Upper lobe of left lung (tissue), 6 donors: Measurements from ENCODE around the gene TNFAIP8L1. TPM values are rescaled to one million over a fixed set of nuclear protein-coding genes. Genes with fewer than 3 reads are reported as not detected.

ENCODE experiments used
- ATAC-seq, 2 donors: fragments of 200-7000 bp; cut with Tn5 transposase; one replicate each; pipeline ENCODE4 v1.9.1; 2022; ENCODE audit warnings: mild to moderate bottlenecking in 2 of 2, moderate library complexity in 2 of 2; ENCODE audit not compliant: low FRiP score in 2 of 2
- DNase-seq, 2 donors: peaks; one replicate each; pipeline ENCODE4 v3.0.0-alpha.2; 2019 to 2020
- H3K27ac ChIP-seq, 4 donors: fragments of 200-600 bp; sonication (generic); one replicate each; pipeline ENCODE4 v1.5.1; 2016 to 2019
- H3K27me3 ChIP-seq, 4 donors: fragments of 200-600 bp; sonication (generic); one replicate each; pipeline ENCODE4 v1.5.1; 2017 to 2019
- H3K36me3 ChIP-seq, 4 donors: fragments of 200-600 bp; sonication (generic); one replicate each; pipeline ENCODE4 v1.5.1; 2016 to 2019
- H3K4me1 ChIP-seq, 4 donors: fragments of 200-600 bp; sonication (generic); one replicate each; pipeline ENCODE4 v1.5.1; 2018 to 2019
- H3K4me3 ChIP-seq, 4 donors: fragments of 200-600 bp; sonication (generic); one replicate each; pipeline ENCODE4 v1.5.1; 2017 to 2019; ENCODE audit warnings: mild to moderate bottlenecking in 2 of 4, moderate library complexity in 1 of 4
- H3K9me3 ChIP-seq, 4 donors: fragments of 200-600 bp; sonication (generic); one replicate each; pipeline ENCODE4 v1.5.1; 2018 to 2019
- CTCF ChIP-seq, 6 experiments: fragments of 450-650 bp in 4 of 6; fragments of 200-600 bp in 2 of 6; sonication (generic) in 2 of 6; IDR thresholded peaks; one replicate each; pipeline ENCODE4 v1.5.1; 2016 to 2019; ENCODE audit warnings: antibody characterized with exemption in 6 of 6
- EP300 ChIP-seq, 4 donors: sonication (generic); formaldehyde crosslinking; IDR thresholded peaks; one replicate each; pipeline ENCODE4 v1.5.1; 2017; ENCODE audit warnings: antibody characterized with exemption in 4 of 4, control low read depth in 2 of 4
- POLR2A ChIP-seq, 4 donors: fragments of 450-650 bp; IDR thresholded peaks; one replicate each; pipeline ENCODE4 v1.5.1; 2016 to 2017; ENCODE audit warnings: antibody characterized with exemption in 4 of 4, mild to moderate bottlenecking in 2 of 4
- POLR2AphosphoS5 ChIP-seq, 2 donors: sonication (generic); formaldehyde crosslinking; IDR thresholded peaks; one replicate each; pipeline ENCODE4 v1.5.1; 2017; ENCODE audit warnings: antibody characterized with exemption in 2 of 2
- WGBS, 2 donors: methylation state at CpG; one replicate each; pipeline ENCODE4 v1.1.5; 2017 to 2018; 5-methylcytosine and 5-hydroxymethylcytosine counted together
- total RNA-seq, 6 donors: library from RNA; depleted of rRNA in 4 of 6; stranded (reverse); fragments of >200 nt in 4 of 6; gene quantifications; one replicate each; pipeline versions ENCODE4 v1.1.0 to v1.2.1, GENCODE V29; 2016 to 2021
- donor health status: DM: no; HTN: no; CAD: no; lungs with moderate emphysema.
- donor health status: DM: no; HTN: yes; CAD: no; lungs with severe emphysema.

Gene TNFAIP8L1
- total RNA-seq, 6 donors from 2014 or later: 4.4 to 17.5 (median 11.4) TPM

- H3K9me3 ChIP-seq: no peaks in the 10 kb centered on the region
- peak overlapping the region in 2 of 4 donors; percentile 24 to 48 for H3K27ac ChIP-seq
- 80 to 81% methylated on average over 7 to 8 of the region's 8 CpGs for WGBS, 2 donors
- peaks cover 4 to 40% (median 8%) of the 10 kb centered on the region in 4 donors for H3K4me1 ChIP-seq
- TF ChIP-seq EP300 (IDR thresholded peaks at IDR 0.05) (no peak), POLR2A (IDR thresholded peaks at IDR 0.05) (no peak), CTCF (IDR thresholded peaks at IDR 0.05) (no peak), POLR2AphosphoS5 (IDR thresholded peaks at IDR 0.05) (no peak)
- H3K4me3 ChIP-seq: no peak overlapping the region
- H3K36me3 ChIP-seq: peaks cover 36 to 95% (median 79%) of the 10 kb centered on the region in 4 donors
- ATAC-seq (no peak), DNase-seq (peak in 1 of 2 donors; percentile 61)
- no peaks in the 10 kb centered on the region for H3K27me3 ChIP-seq
Measured at GRCh38 chr19:4701557-4701956, 62.2 kb downstream of the TNFAIP8L1 start.

GRCh38 chr19:4702764-4703163 is 63.4 kb downstream of the TNFAIP8L1 start:
- TF ChIP-seq POLR2AphosphoS5 (IDR thresholded peaks at IDR 0.05): no peak
- no peak for TF ChIP-seq CTCF (IDR thresholded peaks at IDR 0.05)
- no peak for TF ChIP-seq EP300 (IDR thresholded peaks at IDR 0.05)
- TF ChIP-seq POLR2A (IDR thresholded peaks at IDR 0.05): no peak
- peaks cover 30 to 89% (median 68%) of the 10 kb centered on the region in 4 donors for H3K36me3 ChIP-seq
- peak overlapping the region in 2 of 4 donors; percentile 19 to 43 for H3K27ac ChIP-seq
- no peaks in the 10 kb centered on the region for H3K9me3 ChIP-seq
- peaks cover 8 to 42% (median 15%) of the 10 kb centered on the region in 4 donors for H3K4me1 ChIP-seq
- WGBS, 2 donors: 91 to 92% methylated on average over 9 of the region's 11 CpGs
- H3K27me3 ChIP-seq: no peaks in the 10 kb centered on the region
- DNase-seq (no peak), ATAC-seq (no peak)
- H3K4me3 ChIP-seq: no peak overlapping the region

GRCh38 chr19:4703671-4704316 is 64.5 kb downstream of the TNFAIP8L1 start:
- H3K27ac ChIP-seq: peak overlapping the region; percentile 18 to 83 (median 63)
- peaks cover 16 to 44% (median 19%) of the 10 kb centered on the region in 4 donors for H3K4me1 ChIP-seq
- no peaks in the 10 kb centered on the region for H3K9me3 ChIP-seq
- peaks cover 30 to 79% (median 58%) of the 10 kb centered on the region in 4 donors for H3K36me3 ChIP-seq
- WGBS, 2 donors: 94 to 95% methylated on average over 14 to 25 of the region's 28 CpGs
- TF ChIP-seq POLR2A (IDR thresholded peaks at IDR 0.05) (no peak), EP300 (IDR thresholded peaks at IDR 0.05) (no peak), POLR2AphosphoS5 (IDR thresholded peaks at IDR 0.05) (no peak), CTCF (IDR thresholded peaks at IDR 0.05) (no peak)
- DNase-seq: peak in 1 of 2 donors; percentile 72
- H3K4me3 ChIP-seq: no peak overlapping the region
- ATAC-seq: no peak
- no peaks in the 10 kb centered on the region for H3K27me3 ChIP-seq

- peak; percentile 14 to 68 for ATAC-seq
- 74 to 79% methylated on average over 3 to 9 of the region's 9 CpGs for WGBS, 2 donors
- Histone ChIP-seq H3K9me3 (no peaks in the 10 kb centered on the region), H3K36me3 (peaks cover 30 to 79% (median 55%) of the 10 kb centered on the region in 4 donors), H3K4me3 (no peak overlapping the region), H3K27ac (peak overlapping the region; percentile 18 to 83 (median 63)), H3K4me1 (peaks cover 16 to 49% (median 20%) of the 10 kb centered on the region in 4 donors), H3K27me3 (no peaks in the 10 kb centered on the region)
- TF ChIP-seq POLR2A (IDR thresholded peaks at IDR 0.05) (no peak), EP300 (IDR thresholded peaks at IDR 0.05) (no peak), POLR2AphosphoS5 (IDR thresholded peaks at IDR 0.05) (no peak), CTCF (IDR thresholded peaks at IDR 0.05) (no peak)
- DNase-seq: peak in 1 of 2 donors; percentile 79
Measured at GRCh38 chr19:4704317-4704673, 65.0 kb downstream of the TNFAIP8L1 start.

Other genes starting within 250 kb of the TNFAIP8L1 start
- 10 to 100 TPM; 27.4 to 60.1 (median 53.8) TPM for gene SH3GL1, start 239.0 kb upstream of the TNFAIP8L1 start, total RNA-seq
- 10 to 100 TPM in 3 of 6 donors, 1 to 10 TPM in 3; 3.3 to 16.8 (median 10.1) TPM for gene CHAF1A, start 236.9 kb upstream of the TNFAIP8L1 start, total RNA-seq
- gene UBXN6, start 181.7 kb upstream of the TNFAIP8L1 start, total RNA-seq: 100 to 1,000 TPM in 4 of 6 donors, 10 to 100 TPM in 2; 48.1 to 186 (median 111) TPM
- 10 to 100 TPM; 23.9 to 71.2 (median 37.6) TPM for gene HDGFL2, start 167.2 kb upstream of the TNFAIP8L1 start, total RNA-seq
- 10 to 100 TPM in 1 of 6 donors, 1 to 10 TPM in 5; 1.8 to 11.5 (median 3.8) TPM for gene PLIN4, start 121.0 kb upstream of the TNFAIP8L1 start, total RNA-seq
- gene PLIN5, start 104.3 kb upstream of the TNFAIP8L1 start, total RNA-seq: 10 to 100 TPM; 13.5 to 97.4 (median 23.0) TPM
- gene LRG1, start 99.5 kb upstream of the TNFAIP8L1 start, total RNA-seq: 10 to 100 TPM in 4 of 6 donors, 1 to 10 TPM in 2; 7.3 to 19.9 (median 12.2) TPM
- gene SEMA6B, start 79.8 kb upstream of the TNFAIP8L1 start, total RNA-seq: 10 to 100 TPM in 2 of 6 donors, 1 to 10 TPM in 4; 3.4 to 33.1 (median 7.6) TPM
- gene MYDGF, start 30.8 kb downstream of the TNFAIP8L1 start, total RNA-seq: 100 to 1,000 TPM in 1 of 6 donors, 10 to 100 TPM in 4, 1 to 10 TPM in 1; 6.3 to 121 (median 67.1) TPM
- gene DPP9, start 84.3 kb downstream of the TNFAIP8L1 start, total RNA-seq: 100 to 1,000 TPM in 2 of 6 donors, 10 to 100 TPM in 4; 55.1 to 255 (median 89.0) TPM
- 10 to 100 TPM; 15.6 to 22.2 (median 16.0) TPM for gene FEM1A, start 152.2 kb downstream of the TNFAIP8L1 start, total RNA-seq
- 10 to 100 TPM in 5 of 6 donors, 1 to 10 TPM in 1; 9.0 to 23.3 (median 17.1) TPM for gene TICAM1, start 192.2 kb downstream of the TNFAIP8L1 start, total RNA-seq
- 10 to 100 TPM; 29.3 to 55.1 (median 38.4) TPM for gene PLIN3, start 228.2 kb downstream of the TNFAIP8L1 start, total RNA-seq